Measurements from ENCODE around the gene GRM1.

GRCh38 chr6:146297815-146298214 lies 269.0 kb downstream of the GRM1 start:
- no peak for TF ChIP-seq CTCF (IDR thresholded peaks at IDR 0.05; ENCODE audit: insufficient read depth, low read length)
- no peak for TF ChIP-seq REST (IDR thresholded peaks at IDR 0.05; ENCODE audit: insufficient replicate concordance, low read depth)
- no peak for TF ChIP-seq POLR2AphosphoS5 (IDR thresholded peaks at IDR 0.05; ENCODE audit: low read depth)

Measured in HL-60 (cell line).